ENCODE data around the gene SIRPD.

The SIRPD gene

DNA sequence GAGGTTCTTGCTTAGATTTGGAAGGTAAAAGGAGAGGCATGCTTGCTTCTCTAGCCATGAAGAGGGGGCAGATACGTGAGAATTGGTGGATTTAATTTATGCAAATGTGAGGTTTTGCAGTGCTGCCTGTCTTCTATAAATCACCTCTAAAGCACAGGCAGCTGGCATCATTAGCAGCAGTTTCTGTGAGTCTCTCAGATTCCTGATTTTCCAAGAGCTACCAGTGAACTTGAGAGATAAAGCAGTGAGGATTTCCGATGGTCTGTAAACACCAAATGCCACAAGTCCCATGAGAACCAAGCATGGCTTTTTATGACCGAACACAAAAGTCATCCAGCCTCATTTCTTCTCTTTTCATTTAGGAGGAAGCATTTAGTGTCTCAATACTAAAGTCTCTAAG is 63.1 kb downstream of the SIRPD start:
- no peak for DNase-seq (ENCODE audit: low read depth, low spot score)

GRCh38 chr20:1493536-1493935 is 64.0 kb downstream of the SIRPD start:
- no peak for DNase-seq (ENCODE audit: low read depth, low spot score)

- DNase-seq (ENCODE audit: low read depth, low spot score): no peak
Measured at GRCh38 chr20:1491860-1492642, 65.5 kb downstream of the SIRPD start.

DNA sequence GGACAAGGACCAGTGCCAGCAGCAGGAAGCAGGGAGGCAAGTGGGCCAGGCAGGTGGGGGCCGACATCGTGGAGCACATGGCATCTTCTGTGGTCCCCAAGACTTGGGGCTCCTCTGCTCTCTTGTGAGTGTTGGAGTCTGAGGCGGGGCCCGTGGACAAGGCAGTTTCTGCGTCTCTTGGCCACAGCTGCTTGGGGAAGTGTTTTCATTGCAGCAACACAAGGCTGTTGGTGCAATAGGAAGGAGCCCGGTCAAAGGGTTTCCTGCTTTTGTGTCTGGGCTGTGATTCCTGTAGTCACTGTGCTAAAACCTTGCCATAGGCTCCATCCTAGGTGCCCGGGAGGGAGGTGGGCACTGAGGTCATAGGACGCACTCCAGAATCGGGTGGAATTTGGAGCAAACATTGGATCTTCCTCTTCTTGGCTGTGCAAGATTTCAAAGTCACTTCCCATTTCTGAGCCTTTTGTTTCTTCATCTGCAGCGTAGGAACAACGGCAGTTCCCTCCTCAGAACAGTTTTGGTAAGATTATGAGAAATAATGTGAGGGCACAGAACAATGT is 66.1 kb downstream of the SIRPD start, which contains the start of gene SIRPB2:
Gene SIRPB2, minus strand, starts transcription at position 140 of the 560 bp plus-strand sequence. Its CDS starts 61 bp downstream, at position 79.
- no peak for DNase-seq (ENCODE audit: low read depth, low spot score)

GRCh38 chr20:1490643-1491195 is 66.8 kb downstream of the SIRPD start:
- DNase-seq (ENCODE audit: low read depth, low spot score): no peak

GRCh38 chr20:1489764-1490436 is 67.6 kb downstream of the SIRPD start:
- DNase-seq (ENCODE audit: low read depth, low spot score): no peak

DNA sequence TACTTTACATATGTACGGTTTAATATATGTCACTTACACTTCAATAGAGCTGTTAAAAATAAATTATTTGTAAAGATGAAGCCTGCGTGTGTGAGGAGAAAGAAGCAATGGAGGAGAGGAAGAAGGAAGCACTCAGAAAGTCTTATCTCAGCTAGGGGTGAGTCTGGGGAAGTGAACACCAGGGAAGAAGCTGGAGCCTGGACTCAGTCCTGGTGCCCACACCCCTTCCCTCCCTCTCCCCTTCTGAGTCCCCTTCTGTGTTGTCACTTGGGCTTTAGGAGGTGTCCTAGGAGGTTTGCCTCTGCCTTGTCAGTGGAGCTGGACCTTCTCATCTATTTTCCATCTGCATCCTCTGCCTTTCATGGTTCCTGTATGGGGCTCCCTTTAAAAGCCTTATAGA is 68.2 kb downstream of the SIRPD start:
- no peak for DNase-seq (ENCODE audit: low read depth, low spot score)

DNA sequence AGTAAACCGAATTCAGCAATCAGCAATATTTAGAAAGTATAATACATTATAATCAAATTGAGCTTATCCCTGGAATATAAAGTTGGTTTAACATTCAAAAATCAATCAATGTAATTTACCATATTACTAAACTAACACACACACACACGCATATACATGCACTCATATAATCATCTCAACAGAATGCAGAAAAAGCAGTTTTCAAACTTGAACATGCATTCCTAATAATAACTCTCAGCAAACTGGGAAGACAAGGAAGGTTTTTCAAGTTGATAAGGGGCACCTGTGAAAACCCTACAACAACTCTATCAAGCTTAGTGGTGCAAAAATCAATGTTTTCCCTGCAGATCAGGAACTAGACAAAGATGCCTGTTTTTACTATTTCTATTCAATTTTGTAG is 70.9 kb downstream of the SIRPD start:
- no peak for DNase-seq (ENCODE audit: low read depth, low spot score)

DNA sequence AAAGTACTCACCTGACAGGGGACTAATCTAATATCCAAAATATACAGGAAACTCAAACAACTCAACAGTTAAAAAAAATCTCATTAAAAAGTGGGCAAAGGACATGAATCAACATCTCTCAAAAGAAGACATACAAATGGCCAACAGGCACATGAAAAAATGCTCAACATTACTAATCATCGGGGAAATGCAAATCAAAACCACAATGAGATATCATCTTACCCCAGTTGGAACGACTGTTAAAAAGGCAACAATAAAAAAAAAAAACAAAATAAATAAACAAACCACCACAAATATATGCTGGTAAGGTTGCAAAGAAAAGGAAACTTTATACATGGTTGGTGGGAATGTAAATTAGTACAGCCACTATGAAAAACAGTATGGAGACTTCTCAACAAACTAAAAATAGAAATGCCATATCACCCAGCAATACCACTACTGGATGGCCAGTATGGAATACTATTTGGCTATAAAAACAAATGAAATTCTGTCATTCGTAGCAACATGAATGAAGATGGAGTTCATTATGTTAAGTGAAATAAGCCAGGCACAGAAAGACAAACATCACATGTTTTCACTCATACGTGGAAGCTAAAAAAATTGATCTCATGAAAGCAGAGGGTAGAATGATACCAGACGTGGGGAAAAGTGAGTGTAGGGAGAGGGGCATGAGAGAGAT is 72.9 kb downstream of the SIRPD start:
- no peak for DNase-seq (ENCODE audit: low read depth, low spot score)

Data from brain pericyte (primary cell).